K562 treated with DMSO at 1 percent for 48 hours (cell line): ENCODE results near the gene WDR41. TPM values are rescaled to one million over a fixed set of nuclear protein-coding genes. Genes with fewer than 3 reads are reported as not detected.

Experiments
- total RNA-seq: library from RNA; unstranded; fragments of 300-600 nt; gene quantifications from 2 replicates; pipeline ENCODE4 v1.2.3, GENCODE V29; 2022; ENCODE audit warnings: low replicate concordance; ENCODE audit errors: extremely low read depth

Gene WDR41, protein sequence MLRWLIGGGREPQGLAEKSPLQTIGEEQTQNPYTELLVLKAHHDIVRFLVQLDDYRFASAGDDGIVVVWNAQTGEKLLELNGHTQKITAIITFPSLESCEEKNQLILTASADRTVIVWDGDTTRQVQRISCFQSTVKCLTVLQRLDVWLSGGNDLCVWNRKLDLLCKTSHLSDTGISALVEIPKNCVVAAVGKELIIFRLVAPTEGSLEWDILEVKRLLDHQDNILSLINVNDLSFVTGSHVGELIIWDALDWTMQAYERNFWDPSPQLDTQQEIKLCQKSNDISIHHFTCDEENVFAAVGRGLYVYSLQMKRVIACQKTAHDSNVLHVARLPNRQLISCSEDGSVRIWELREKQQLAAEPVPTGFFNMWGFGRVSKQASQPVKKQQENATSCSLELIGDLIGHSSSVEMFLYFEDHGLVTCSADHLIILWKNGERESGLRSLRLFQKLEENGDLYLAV
- not detected in 2 replicates for total RNA-seq

DNA sequence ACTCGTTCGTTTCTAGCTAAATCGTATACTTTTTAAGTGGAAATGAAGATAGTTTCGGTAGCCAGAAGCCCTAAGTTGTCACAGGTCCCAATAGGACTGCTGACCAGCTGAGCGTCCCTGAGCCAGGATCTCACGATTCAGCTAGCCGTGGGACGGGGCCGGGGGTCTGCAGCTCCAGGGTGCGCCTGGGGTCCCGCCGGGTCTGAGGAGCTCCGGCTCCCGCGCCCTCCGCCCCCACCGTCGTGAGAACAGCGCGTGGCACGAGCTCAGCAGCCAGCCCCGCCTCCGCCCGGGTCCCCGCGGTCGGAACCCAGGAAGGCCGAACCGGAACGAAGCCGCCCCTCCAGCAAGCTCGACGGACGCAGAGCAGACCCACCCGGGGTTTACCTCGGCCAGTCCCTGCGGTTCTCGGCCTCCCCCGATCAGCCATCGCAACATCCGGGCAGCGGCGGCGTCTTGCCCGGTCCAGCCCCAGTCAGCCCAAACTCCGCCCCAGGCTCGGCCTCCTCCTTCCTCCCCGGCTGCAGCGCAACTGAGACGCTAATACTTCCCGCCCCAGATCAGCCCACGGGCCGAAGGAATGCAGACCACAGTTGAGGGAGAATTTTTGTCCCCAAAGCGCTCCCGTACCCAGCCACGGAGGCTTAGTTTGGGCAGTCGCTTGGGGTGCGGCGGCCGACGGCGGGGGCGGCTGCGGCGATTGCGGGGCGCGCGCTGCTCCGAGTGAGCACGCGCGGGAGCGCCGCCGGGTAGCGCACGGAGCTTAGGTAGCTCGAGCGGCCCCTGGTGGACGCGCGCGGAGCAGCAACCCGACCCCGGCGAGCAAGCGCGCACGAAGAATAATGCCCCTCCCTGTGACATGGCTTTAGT, at the start of gene WDR41:
WDR41 (minus strand) TSS at position 534 of the 870 bp plus-strand sequence; CDS start at position 438, 96 bp downstream.

Other genes starting within 250 kb of the WDR41 start
- gene OTP, start 146.4 kb upstream of the WDR41 start, total RNA-seq = not detected in 2 replicates